Panc1 (cell line): ENCODE measurements around the gene GRM1.

Experiments used
- SIN3A ChIP-seq: IDR thresholded peaks from 2 replicates; pipeline ENCODE4 v1.6.1; 2012; ENCODE audit warnings: low read depth, mild to moderate bottlenecking, low read length, moderate library complexity, borderline replicate concordance; ENCODE audit not compliant: insufficient read depth
- TF ChIP-seq, protein P1 (sequence below): fragments of 450-650 bp; IDR thresholded peaks from 2 replicates; pipeline ENCODE4 v1.5.1; 2017; ENCODE audit warnings: mild to moderate bottlenecking

DNA sequence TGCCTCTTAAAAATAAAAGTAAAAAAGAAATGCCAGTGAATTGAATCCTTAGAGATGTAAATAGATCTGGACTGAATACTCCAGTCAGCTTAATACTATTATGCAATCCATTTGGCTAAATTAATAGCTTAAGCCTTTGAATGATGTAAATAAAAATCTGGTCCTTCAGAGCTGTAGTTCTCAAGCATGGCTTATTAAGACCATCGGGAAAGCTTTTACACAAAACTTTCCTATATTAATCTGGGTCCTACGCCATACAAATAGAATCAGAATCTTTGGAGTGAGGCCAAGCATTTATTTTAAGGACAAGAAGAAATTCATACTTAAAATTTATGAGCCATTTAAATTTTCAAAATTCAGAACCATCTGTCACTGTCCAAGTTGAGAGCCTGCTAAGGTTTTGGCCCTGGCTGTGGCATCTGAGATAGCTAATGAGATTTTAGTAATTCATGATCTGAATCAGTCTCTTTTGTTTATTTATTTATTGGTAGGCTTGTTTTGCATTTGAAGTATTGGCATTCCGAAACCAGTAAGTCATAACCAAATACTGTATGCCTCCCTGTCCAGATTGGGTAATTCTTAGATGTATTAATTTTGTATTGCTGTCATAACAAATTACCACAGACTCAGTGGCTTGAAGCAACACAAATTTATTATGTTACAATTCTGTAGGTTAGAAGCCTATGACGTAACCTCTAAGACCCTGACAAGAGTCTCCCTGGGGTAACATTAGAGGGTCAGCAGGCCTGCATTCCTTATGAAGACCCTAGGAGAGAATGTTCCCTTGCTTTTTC lies 286.7 kb downstream of the GRM1 start:
- TF ChIP-seq, protein P1, sequence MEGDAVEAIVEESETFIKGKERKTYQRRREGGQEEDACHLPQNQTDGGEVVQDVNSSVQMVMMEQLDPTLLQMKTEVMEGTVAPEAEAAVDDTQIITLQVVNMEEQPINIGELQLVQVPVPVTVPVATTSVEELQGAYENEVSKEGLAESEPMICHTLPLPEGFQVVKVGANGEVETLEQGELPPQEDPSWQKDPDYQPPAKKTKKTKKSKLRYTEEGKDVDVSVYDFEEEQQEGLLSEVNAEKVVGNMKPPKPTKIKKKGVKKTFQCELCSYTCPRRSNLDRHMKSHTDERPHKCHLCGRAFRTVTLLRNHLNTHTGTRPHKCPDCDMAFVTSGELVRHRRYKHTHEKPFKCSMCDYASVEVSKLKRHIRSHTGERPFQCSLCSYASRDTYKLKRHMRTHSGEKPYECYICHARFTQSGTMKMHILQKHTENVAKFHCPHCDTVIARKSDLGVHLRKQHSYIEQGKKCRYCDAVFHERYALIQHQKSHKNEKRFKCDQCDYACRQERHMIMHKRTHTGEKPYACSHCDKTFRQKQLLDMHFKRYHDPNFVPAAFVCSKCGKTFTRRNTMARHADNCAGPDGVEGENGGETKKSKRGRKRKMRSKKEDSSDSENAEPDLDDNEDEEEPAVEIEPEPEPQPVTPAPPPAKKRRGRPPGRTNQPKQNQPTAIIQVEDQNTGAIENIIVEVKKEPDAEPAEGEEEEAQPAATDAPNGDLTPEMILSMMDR = no peak
- no peak for TF ChIP-seq SIN3A
